ENCODE data around the gene TBC1D5. TPM values are rescaled to one million over a fixed set of nuclear protein-coding genes. Genes with fewer than 3 reads are reported as not detected.

TBC1D5 gene
- total and polyA plus RNA-seq, 2 of the 4 experiments (the other 2 are of a cell fraction) = 16.4 to 57.0 TPM

- Histone ChIP-seq H4K91ac (ENCODE audit: insufficient read depth, low read depth, low read length) (no peak overlapping the region), H4K20me1 (ENCODE audit: insufficient read depth, low read length) (no peaks in the 10 kb centered on the region), H3K9me1 (ENCODE audit: insufficient read depth, low read length) (no peaks in the 10 kb centered on the region), H3K18ac (ENCODE audit: low read depth, low read length) (no peak overlapping the region), H3K4me1 (ENCODE audit: control insufficient read depth, insufficient read depth, low read length) (no peaks in the 10 kb centered on the region), H3K56ac (ENCODE audit: extremely low read depth, insufficient read depth, low read length) (no peak overlapping the region), H4K5ac (ENCODE audit: low read depth, low read length) (no peak overlapping the region), H3K79me1 (ENCODE audit: low read depth in 1 of 2, low read length in 2 of 2) (no peaks in the 10 kb centered on the region), H3K36me3 (ENCODE audit: control insufficient read depth, insufficient read depth, low read length) (no peaks in the 10 kb centered on the region), H2AFZ (replicated peaks; ENCODE audit: low read length, poor library complexity) (no peak overlapping the region), H3K4ac (ENCODE audit: low read depth, low read length) (no peak overlapping the region), H2BK120ac (ENCODE audit: low read depth, low read length) (no peak overlapping the region), H3K27ac (ENCODE audit: insufficient read depth, low read length) (no peak overlapping the region), H2BK20ac (ENCODE audit: low read depth, low read length) (no peak overlapping the region), H2BK15ac (ENCODE audit: low read depth, low read length) (no peak overlapping the region), H3K27me3 (ENCODE audit: control insufficient read depth, insufficient read depth, low read length) (no peaks in the 10 kb centered on the region), H2AK9ac (replicated peaks; ENCODE audit: low read depth, low read length, poor library complexity) (no peak overlapping the region), H3K4me3 (ENCODE audit: insufficient read depth, low read depth, low read length) (no peak overlapping the region), H2AK5ac (ENCODE audit: low read depth, low read length) (no peak overlapping the region), H4K8ac (ENCODE audit: low read depth in 2 of 2, low read length in 2 of 2) (no peak overlapping the region), H2BK5ac (ENCODE audit: low read depth, low read length, poor library complexity, severe bottlenecking) (no peak overlapping the region), H3K23ac (ENCODE audit: low read depth, low read length) (no peak overlapping the region), H3K9me3 (ENCODE audit: control insufficient read depth, insufficient read depth, low read length) (no peaks in the 10 kb centered on the region), H3K9ac (ENCODE audit: low read depth, low read length) (no peak overlapping the region), H3K14ac (replicated peaks; ENCODE audit: low read depth, low read length) (no peak overlapping the region), H3K4me2 (ENCODE audit: low read depth, low read length) (no peak overlapping the region)
- TF ChIP-seq CTCF (conservative IDR thresholded peaks at IDR 0.05; ENCODE audit: low read depth, low read length) (no peak), ELK1 (IDR thresholded peaks at IDR 0.05; ENCODE audit: borderline replicate concordance, low read depth, low read length) (no peak), MAZ (IDR thresholded peaks at IDR 0.05; ENCODE audit: borderline replicate concordance, low read depth, low read length) (no peak)
- CTCF ChIA-PET = interaction anchor here (0.7 to 0.8 kb wide), 2 partner anchors 17 to 153 kb away, joined by 3 read pairs; no protein-coding TSS in a partner anchor
- intact Hi-C loops (cut with micrococcal nuclease) = no loop called here
- DNase-seq (no peak), ATAC-seq (ENCODE audit: low read depth) (no peak)
- BruUV-seq (replicated peaks) = no TSS peak
- dilution Hi-C loops (cut with HindIII; ENCODE audit: low sequenced_read_pairs, unreplicated experiment) = loop anchor here (25.0 kb wide), 1 partner anchor 152 kb away; no protein-coding TSS in a partner anchor
- POLR2A ChIA-PET (ENCODE audit: unreplicated experiment) = no interaction called here
- in situ Hi-C loops (cut with MboI; ENCODE audit: low sequenced_read_pairs) = loop anchor here (5.0 to 10.0 kb wide), 2 partner anchors 152 to 585 kb away; no protein-coding TSS in a partner anchor
These were observed 482.2 kb downstream of the TBC1D5 start for GRCh38 chr3:17260257-17260656.

Measured in IMR-90 (cell line).